ENCODE measurements around the gene SYNE1. TPM values are rescaled to one million over a fixed set of nuclear protein-coding genes. Genes with fewer than 3 reads are reported as not detected.

Gene SYNE1
- total RNA-seq, 2 experiments from 2014 or later, result 29.5 to 35.1 TPM

- H3K27ac Mint-ChIP-seq, result peak overlapping the region; percentile 49
Observed at GRCh38 chr6:152272486-152272885, 364.7 kb downstream of the SYNE1 start.

GRCh38 chr6:152271776-152272464 lies 365.2 kb downstream of the SYNE1 start:
- Mint-ChIP-seq H3K4me3 (no peak overlapping the region), H3K27me3 (no peaks in the 10 kb centered on the region), H3K9me3 (no peaks in the 10 kb centered on the region), H3K36me3 (ENCODE audit: low read depth) (no peaks in the 10 kb centered on the region), H3K4me1 (ENCODE audit: low read depth) (peaks cover 7% of the 10 kb centered on the region), H3K27ac (peak overlapping the region; percentile 55)
- TF ChIP-seq, protein P1, sequence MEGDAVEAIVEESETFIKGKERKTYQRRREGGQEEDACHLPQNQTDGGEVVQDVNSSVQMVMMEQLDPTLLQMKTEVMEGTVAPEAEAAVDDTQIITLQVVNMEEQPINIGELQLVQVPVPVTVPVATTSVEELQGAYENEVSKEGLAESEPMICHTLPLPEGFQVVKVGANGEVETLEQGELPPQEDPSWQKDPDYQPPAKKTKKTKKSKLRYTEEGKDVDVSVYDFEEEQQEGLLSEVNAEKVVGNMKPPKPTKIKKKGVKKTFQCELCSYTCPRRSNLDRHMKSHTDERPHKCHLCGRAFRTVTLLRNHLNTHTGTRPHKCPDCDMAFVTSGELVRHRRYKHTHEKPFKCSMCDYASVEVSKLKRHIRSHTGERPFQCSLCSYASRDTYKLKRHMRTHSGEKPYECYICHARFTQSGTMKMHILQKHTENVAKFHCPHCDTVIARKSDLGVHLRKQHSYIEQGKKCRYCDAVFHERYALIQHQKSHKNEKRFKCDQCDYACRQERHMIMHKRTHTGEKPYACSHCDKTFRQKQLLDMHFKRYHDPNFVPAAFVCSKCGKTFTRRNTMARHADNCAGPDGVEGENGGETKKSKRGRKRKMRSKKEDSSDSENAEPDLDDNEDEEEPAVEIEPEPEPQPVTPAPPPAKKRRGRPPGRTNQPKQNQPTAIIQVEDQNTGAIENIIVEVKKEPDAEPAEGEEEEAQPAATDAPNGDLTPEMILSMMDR (IDR thresholded peaks at IDR 0.05), result no peak
- intact Hi-C loops (cut with micrococcal nuclease), result no loop called here
- ChIA-PET POLR2A (no interaction called here), CTCF (interaction anchor here (1.1 to 2.5 kb wide), 3 partner anchors 11 to 510 kb away, joined by 3 to 10 read pairs (median 4); no protein-coding TSS in a partner anchor)
- DNase-seq (no peak), ATAC-seq (no peak)

More at GRCh38 chr6:152272486-152272885, 364.7 kb downstream of the SYNE1 start:
- ATAC-seq, result no peak
- DNase-seq, result no peak
- Mint-ChIP-seq H3K4me3 (no peak overlapping the region), H3K27me3 (no peaks in the 10 kb centered on the region), H3K9me3 (no peaks in the 10 kb centered on the region), H3K36me3 (ENCODE audit: low read depth) (no peaks in the 10 kb centered on the region), H3K4me1 (ENCODE audit: low read depth) (peaks cover 7% of the 10 kb centered on the region)
- TF ChIP-seq, protein P1 (IDR thresholded peaks at IDR 0.05), result no peak
- ChIA-PET POLR2A (no interaction called here), CTCF (interaction anchor here (1.1 to 2.5 kb wide), 3 partner anchors 11 to 66 kb away, joined by 3 to 10 read pairs (median 3); no protein-coding TSS in a partner anchor)
- intact Hi-C loops (cut with micrococcal nuclease), result no loop called here

DNA sequence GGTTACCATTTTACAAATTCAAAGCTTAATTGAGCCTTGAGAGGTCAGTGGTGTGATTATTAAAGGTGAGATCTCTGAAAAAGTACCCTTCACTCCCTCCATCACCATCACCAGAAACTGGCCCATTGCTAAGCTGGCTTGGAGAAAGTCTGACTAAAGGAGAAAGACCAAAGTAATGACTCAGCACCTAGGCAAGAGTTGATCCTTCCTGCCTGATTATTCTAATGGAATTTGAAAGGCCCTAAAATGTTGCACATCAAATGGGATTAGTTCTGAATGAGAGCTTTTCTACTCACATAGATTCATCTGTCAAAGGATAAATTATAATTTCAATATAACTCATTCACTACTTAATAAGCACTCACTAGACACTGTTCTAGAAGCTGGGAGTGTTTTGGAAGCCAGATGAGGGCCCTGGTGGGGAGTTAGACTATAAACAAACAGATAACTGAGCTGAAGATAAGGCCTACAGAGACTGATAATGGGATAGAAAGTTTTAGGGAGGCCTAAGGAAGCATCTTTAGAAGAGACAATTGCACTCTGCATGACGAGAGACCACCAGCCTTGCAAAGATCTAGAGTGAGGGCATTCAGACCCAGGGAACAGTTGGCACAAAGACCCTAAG lies 366.7 kb downstream of the SYNE1 start:
- ATAC-seq, result no peak
- intact Hi-C loops (cut with micrococcal nuclease), result no loop called here
- POLR2A ChIA-PET, result no interaction called here

GRCh38 chr6:152268846-152269442 lies 368.2 kb downstream of the SYNE1 start:
- intact Hi-C loops (cut with micrococcal nuclease), result loop anchor here (5.0 to 10.0 kb wide), 2 partner anchors 502 to 594 kb away; no protein-coding TSS in a partner anchor
- H3K27me3 Mint-ChIP-seq, result no peaks in the 10 kb centered on the region

More for the DNA sequence above, 366.7 kb downstream of the SYNE1 start:
- TF ChIP-seq, protein P1 (IDR thresholded peaks at IDR 0.05), result no peak
- no peak for DNase-seq
- peaks cover 9% of the 10 kb centered on the region for H3K4me1 Mint-ChIP-seq (ENCODE audit: low read depth)
- no peak overlapping the region for H3K27ac Mint-ChIP-seq
- H3K27me3 Mint-ChIP-seq, result no peaks in the 10 kb centered on the region
- peaks cover 2% of the 10 kb centered on the region for H3K36me3 Mint-ChIP-seq (ENCODE audit: low read depth)
- CTCF ChIA-PET, result interaction anchor here (0.6 to 1.5 kb wide), 4 partner anchors 37 to 508 kb away, joined by 3 to 4 read pairs (median 4); no protein-coding TSS in a partner anchor
- H3K9me3 Mint-ChIP-seq, result no peaks in the 10 kb centered on the region
- H3K4me3 Mint-ChIP-seq, result no peak overlapping the region

More at GRCh38 chr6:152268846-152269442, 368.2 kb downstream of the SYNE1 start:
- Mint-ChIP-seq H3K4me1 (ENCODE audit: low read depth) (peaks cover 9% of the 10 kb centered on the region), H3K36me3 (ENCODE audit: low read depth) (peaks cover 8% of the 10 kb centered on the region), H3K4me3 (no peak overlapping the region), H3K9me3 (no peaks in the 10 kb centered on the region), H3K27ac (peak overlapping the region; percentile 25)
- no peak for DNase-seq
- no peak for ATAC-seq
- ChIA-PET POLR2A (interaction anchor here (0.7 kb wide), 1 partner anchor 166 kb away, joined by 3 read pairs; no protein-coding TSS in a partner anchor), CTCF (interaction anchor here (0.8 to 2.7 kb wide), 8 partner anchors 11 to 503 kb away, joined by 3 to 10 read pairs (median 4); no protein-coding TSS in a partner anchor)
- TF ChIP-seq, protein P1 (IDR thresholded peaks at IDR 0.05), result no peak

All from activated CD8-positive, alpha-beta T cell treated with anti-CD3 and anti-CD28 coated beads for 36 hours (primary cell).